HG02852 (cell line): ENCODE data around the gene CARD9.
"Not testable (repeated sequence)": the region's sequence is repeated elsewhere in the genome, so short reads cannot be mapped to it uniquely, and the experiment has no call there.

Source experiments
- ATAC-seq: cut with Tn5 transposase; IDR thresholded peaks from one replicate; pipeline ENCODE4 v1.9.1; 2021; ENCODE audit warnings: mild to moderate bottlenecking, moderate library complexity; ENCODE audit not compliant: unreplicated experiment

The CARD9 gene

DNA sequence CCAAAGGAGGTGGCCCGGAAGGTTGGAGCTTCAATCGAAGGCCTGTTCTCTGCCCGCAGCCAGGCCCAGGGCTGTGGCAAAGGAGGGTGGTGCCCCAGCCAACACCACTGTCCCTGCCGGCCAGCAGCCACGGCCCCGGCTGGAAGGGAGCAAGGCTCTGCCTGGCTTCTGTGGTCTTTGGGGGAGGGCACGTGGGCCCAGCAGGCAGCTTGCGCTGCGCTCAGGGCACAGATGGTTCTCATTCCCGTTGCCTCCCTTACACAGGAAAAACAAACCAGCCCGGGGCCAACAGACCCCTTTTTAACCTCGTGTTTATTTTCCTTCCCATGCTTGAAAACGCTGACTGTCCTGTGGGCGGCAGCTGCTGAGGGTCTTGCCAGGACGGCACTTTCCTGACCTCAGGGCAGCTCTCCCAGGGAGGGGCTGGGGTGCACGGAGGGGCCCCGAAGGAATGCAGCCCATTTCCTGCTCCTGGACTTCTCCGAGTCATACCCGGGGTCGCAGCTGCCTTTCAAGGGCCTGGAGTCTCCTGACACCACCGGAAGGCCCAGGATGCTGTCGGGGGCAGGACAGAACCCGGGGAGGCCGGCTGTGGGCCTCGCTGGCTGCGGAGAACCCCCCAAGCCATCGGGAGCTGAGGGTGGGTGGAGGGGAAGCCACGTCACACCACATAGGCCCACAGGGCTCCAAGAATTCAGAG, 47.3 kb downstream of the CARD9 start:
- ATAC-seq, result no peak

DNA sequence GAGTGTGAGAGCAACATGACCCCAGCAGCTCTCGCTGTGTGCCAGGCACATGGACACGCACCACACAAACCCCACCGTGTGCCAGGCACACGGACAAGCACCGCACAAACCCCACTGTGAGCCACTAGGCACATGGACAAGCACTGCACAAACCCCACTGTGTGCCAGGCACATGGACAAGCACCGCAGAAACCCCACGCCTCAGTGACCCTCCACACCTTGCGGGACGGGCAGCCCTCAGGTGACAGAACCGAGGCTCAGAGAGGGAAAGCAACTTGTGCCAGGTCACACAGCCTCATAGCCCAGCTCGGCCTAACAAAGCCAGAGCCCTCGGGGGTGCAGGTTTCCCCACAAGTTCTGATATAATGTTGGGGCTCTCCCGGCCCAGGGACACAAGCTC, 48.1 kb downstream of the CARD9 start:
- no peak for ATAC-seq

DNA sequence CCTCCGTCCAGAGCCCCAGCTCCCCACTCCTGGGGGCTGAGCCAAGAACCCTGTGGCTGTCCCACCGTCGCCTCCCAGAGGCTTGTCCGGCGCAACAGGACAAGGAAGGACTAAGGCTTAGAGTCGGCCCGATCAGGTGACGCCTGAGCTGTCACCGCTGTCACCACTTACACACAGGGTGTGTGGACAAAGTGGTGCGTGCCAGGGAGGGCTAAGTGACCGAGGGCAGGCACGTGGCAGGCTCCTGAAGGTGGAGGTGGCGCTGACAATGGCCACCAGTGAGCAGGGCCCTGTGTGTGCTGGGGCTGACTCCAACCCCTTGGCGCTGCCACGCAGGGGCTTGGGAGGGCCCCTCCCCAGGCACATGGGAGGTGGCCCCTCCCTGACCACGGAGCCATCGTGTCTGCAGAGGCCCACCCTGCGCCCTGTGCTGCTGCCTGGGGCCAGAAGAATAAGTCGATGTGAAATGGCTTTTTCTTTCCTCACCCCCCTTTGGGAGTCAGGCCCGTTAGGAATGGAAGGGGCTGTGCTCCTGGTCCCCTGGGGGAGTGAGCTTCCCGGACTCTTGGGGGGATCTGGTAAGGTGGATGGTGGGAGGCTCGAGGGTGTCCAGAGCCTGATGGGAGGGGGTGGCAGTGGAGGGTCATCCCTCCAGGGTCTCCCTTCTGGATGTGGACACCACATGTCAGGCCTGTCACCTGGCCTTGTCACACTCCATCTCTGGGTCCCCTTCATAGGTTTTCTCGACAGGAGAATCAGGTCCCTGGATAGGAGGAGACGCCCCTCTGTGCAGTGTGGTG, 48.8 kb downstream of the CARD9 start:
- ATAC-seq, result no peak

- ATAC-seq, result no peak
Observed at GRCh38 chr9:136323371-136323789, 50.1 kb downstream of the CARD9 start.

GRCh38 chr9:136322756-136323330, 50.6 kb downstream of the CARD9 start:
- no peak for ATAC-seq

- ATAC-seq, result no peak
Observed at GRCh38 chr9:136321561-136321960, 51.9 kb downstream of the CARD9 start.

DNA sequence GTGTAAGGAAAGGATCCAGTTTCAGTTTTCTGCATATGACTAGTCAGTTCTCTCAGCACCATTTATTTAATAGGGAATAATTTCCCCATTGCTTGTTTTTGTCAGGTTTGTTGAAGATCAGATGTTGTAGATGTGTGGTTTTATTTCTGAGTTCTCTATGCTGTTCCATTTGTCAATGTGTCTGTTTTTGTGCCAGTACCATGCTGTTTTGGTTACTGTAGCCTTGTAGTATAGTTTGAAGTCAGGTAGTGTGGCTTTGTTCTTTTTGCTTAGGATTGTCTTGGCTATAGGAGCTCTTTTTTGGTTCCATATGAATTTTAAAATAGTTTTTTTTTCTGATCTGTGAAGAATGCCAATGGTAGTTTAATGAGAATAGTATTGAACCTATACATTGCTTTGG, 52.5 kb downstream of the CARD9 start:
- not testable (repeated sequence) for ATAC-seq

DNA sequence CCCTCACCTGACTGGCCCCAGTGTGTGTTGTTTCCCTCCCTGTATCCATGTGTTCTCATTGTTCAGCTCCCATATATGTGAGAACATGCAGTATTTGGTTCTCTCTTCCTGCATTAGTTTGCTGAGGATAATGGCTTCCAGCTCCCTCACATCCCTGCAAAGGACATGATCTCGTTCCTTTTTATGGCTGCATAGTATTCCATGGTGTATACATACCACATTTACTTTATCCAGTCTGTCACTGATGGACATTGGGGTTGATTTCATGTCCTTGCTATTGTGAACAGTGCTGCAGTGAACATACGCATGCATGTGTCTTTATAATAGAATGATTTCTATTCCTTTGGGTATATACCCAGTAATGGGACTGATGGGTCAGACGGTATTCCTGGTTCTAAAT, 53.5 kb downstream of the CARD9 start:
- not testable (repeated sequence) for ATAC-seq

DNA sequence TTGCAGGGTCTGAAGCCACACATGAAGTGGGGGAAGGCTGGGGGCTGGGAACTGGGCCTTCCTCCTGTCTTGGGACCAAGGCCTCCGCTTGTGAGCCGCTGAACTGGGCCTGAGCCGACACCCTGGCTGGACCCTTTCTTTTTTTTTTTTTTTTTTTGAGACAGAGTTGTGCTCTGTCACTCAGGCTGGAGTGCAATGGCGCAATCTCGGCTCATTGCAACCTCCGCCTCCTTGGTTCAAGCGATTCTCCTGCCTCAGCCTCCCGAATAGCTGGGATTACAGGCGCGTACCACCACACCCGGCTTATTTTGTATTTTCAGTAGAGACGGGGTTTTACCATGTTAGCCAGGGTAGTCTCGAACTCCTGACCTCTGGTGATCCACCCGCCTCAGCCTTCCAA, 54.2 kb downstream of the CARD9 start:
- not testable (repeated sequence) for ATAC-seq

DNA sequence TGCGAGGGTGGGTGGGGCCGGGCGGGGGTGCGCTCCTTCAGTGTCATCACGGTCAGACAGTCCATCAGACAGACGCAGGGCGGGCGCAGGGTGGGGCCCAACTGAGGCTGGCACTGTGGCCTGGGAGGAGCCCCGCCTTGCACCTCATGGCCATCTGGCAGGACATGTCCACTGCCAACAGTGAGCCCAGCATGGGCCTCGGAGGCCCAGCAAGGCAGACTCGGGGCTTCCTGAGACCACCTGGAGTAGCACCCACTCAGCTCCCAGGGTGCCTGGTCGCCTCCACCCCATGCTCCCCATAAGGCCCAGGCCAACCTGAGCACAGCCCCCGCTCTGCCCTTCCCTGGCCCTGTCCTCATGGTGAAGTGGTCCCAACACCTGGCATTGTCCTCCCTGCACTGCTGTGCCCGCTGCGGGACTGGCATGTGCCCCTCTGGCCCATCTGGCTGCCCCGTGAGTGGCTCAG, 54.7 kb downstream of the CARD9 start:
- no peak for ATAC-seq

DNA sequence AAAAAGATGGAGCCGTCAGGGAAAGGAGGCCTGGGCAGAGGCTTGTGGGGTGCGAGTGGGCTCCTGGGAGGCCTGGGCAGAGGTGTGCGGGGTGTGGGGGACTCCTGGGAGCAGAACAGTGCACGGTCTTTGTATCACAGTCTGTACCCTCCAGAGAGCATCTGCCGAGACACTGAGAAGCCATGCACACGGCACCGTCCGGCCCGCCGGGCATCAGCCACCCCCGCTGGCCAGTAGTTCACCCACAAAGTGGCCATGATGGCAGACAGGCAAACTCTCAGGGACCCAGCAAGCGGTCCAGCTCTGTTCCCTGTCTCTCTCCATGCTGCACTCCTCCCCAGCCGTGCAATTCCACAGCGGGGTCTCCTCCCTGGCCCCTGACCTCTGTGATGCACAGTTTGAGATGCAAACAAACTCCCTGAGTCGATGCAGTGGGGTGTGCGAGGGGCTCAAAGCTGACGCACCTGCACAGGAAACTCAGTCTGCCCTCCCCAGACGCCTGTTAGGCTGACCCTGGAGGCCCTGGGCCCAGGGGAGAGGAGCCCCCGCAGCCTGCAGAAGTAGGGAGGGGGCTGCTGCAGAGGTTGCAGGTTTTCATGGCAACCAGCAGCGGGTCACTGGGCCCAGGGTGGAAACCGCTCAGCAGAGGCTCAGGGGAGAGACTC, 55.2 kb downstream of the CARD9 start:
- no peak for ATAC-seq

GRCh38 chr9:136317695-136318094, 55.8 kb downstream of the CARD9 start:
- ATAC-seq, result no peak

GRCh38 chr9:136316896-136317676, 56.4 kb downstream of the CARD9 start:
- ATAC-seq, result no peak

DNA sequence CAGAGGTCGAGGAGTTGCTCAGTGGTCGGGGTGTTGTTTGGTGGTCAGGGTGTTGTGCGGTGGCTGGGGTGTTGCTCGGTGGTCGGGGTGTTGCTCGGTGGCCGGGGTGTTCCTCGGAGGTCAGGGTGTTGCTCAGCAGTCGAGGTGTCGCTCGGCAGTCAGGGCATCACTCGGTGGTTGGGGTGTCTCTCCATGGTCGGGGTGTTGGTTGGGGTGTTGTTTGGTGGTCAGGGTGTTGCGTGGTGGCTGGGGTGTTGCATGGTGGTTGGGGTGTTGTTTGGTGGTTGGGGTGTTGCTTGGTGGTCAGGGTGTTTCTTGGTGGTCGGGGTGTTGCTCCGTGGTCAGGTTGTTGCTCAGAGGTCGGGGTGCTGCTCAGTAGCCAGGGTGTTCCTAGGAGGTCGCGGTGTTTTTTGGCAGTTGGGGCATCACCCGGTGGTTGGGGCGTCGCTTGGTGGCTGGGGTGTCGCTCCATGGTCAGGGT, 57.2 kb downstream of the CARD9 start:
- ATAC-seq, result no peak

DNA sequence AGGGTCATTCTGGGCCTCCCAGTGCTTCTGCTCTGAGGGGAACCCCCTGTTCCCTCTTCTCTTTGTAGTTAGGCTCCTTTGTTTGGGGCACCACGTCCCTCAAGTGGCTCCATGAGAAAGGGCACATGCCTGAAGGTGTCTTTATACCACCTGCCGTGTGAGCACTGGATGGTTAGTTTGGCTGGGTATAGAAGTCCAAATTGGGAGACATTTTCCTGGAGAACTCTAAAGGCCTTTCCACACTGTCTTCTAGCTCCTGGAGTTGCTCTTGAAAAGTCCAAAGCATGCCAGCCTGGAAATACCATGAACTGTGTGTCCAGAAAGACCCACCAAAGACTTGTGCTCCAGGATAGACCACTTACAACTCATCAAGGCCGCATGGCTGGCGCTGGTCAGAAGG, 58.5 kb downstream of the CARD9 start:
- no peak for ATAC-seq

- ATAC-seq, result no peak
Observed at GRCh38 chr9:136314056-136314416, 59.4 kb downstream of the CARD9 start.
